Loucy (cell line): Measurements from ENCODE around the gene EEFSEC.

Experiments
- EZH2phosphoT487 ChIP-seq: fragments of 200-600 bp; IDR thresholded peaks from 2 replicates; pipeline ENCODE4 v1.6.1; 2018; ENCODE audit warnings: antibody characterized with exemption, mild to moderate bottlenecking, moderate library complexity, borderline replicate concordance
- TF ChIP-seq, protein P1 (sequence below): fragments of 200-600 bp; sonication (generic); conservative IDR thresholded peaks from 2 replicates; pipeline ENCODE4 v1.5.1; 2014; ENCODE audit warnings: mild to moderate bottlenecking, antibody characterized with exemption, low read length

DNA sequence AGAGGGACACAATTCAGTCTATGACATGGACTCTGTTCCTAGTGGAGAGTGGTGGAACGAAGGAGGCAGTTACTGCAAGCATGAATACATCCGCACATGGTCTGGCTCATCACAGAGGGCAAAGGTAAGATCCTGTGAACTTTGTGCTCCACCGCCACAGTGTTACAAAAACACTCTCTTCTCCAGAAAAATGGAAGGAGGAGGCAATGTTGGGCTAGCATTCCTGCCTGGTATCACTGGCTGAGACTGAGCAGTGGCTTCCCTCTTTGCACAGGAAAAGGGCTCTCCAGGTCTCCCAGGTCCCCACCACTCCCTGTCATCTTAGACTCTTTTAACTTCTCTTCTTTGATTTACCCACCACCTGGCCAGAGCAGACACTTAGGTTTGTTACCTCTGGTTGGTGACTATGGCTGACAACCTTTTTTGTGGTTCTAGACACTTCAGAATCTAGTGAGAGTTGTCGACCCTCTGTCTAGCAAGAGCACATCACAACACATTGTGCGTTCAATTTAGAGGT lies 1.5 kb upstream of the EEFSEC start:
- TF ChIP-seq, protein P1, sequence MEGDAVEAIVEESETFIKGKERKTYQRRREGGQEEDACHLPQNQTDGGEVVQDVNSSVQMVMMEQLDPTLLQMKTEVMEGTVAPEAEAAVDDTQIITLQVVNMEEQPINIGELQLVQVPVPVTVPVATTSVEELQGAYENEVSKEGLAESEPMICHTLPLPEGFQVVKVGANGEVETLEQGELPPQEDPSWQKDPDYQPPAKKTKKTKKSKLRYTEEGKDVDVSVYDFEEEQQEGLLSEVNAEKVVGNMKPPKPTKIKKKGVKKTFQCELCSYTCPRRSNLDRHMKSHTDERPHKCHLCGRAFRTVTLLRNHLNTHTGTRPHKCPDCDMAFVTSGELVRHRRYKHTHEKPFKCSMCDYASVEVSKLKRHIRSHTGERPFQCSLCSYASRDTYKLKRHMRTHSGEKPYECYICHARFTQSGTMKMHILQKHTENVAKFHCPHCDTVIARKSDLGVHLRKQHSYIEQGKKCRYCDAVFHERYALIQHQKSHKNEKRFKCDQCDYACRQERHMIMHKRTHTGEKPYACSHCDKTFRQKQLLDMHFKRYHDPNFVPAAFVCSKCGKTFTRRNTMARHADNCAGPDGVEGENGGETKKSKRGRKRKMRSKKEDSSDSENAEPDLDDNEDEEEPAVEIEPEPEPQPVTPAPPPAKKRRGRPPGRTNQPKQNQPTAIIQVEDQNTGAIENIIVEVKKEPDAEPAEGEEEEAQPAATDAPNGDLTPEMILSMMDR: no peak
- TF ChIP-seq EZH2phosphoT487: no peak
